KBM-7 (cell line): ENCODE data around the gene NUPR1.
A peak's percentile ranks its signal among the peaks of the same experiment; 100 is the strongest.
"Not testable (repeated sequence)": the region's sequence is repeated elsewhere in the genome, so short reads cannot be mapped to it uniquely, and the experiment has no call there.

Experiments used
- DNase-seq: peaks from one replicate; pipeline ENCODE4 v3.0.0-alpha.2; 2015
- in situ Hi-C: fragments of 300-500 bp; cut with MboI; formaldehyde crosslinking; loops from 2 replicates; pipeline ENCODE4 v1.14.3; 2020; ENCODE audit warnings: low sequenced_read_pairs, low pct_unique_long_range_greater_than_20kb, mixed read lengths

NUPR1 gene

GRCh38 chr16:28491230-28491969 is 47.4 kb downstream of the NUPR1 start:
- in situ Hi-C loops, result loop anchor here (5.0 kb wide), 1 partner anchor 51 kb away; no protein-coding TSS in a partner anchor

DNA sequence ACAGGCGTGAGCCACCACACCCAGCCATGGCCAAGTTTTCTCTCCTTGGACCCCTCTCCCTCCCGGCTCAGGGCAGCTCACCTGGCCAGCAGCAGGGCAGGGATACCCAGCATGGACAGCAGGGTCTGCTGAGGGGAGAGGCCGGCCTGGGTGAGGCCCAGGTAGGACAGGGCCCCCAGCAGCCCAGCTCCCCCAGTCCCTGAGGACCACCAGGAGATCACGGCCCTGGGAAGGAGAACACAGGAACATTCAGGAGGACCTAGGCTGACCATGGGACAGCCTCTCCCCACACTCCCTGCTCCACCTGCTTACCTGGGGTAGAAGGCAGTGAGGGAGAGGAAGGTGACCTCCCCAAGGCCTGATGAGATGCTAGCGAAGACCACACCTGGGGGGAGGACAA is 52.5 kb downstream of the NUPR1 start:
- in situ Hi-C loops, result no loop called here
- no peak for DNase-seq

More at GRCh38 chr16:28491230-28491969, 47.4 kb downstream of the NUPR1 start:
- peak; percentile 59 for DNase-seq

DNA sequence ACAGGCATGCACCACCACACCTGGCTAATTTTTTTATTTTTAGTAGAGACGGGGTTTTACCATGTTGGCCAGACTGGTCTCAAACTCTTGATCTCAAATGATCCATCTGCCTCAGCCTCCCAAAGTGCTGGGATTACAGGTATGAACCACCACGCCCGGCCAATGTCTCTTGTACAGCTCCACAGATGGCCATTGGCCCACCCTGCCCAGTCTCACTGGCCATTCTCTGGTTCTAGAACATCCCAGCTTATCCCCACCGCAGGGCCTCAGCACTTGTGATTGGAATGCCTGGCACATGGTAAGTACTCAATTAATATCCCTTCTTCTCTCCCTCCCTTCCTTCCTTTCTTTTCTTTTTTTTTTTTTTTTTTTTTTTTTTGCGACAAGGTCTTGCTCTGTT is 55.4 kb downstream of the NUPR1 start:
- in situ Hi-C loops, result not testable (repeated sequence)

More for the DNA sequence above, 55.4 kb downstream of the NUPR1 start:
- DNase-seq, result not testable (repeated sequence)
